ENCODE measurements around the gene PTGER3.

DNA sequence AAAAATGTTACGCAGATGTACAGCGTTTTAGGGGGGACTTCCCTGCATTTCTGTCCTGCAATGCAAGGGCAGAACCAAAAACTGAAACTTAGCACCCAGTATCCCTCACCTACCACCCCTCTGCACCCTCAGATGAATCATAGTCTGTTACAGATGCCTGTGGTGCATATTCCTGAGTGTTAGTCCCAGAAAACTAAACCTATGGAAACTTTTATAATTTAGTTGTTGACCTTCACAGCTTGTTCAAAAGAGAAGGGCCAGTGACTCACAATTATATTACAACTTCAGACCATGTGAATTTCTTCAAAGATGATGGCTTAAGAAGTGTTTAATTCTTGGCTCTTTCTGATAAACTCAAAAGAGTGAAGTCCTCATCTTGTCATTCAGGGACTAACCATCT, 5.8 kb downstream of the PTGER3 start:
- no peak for TF ChIP-seq FOXM1 (IDR thresholded peaks at IDR 0.05; ENCODE audit: borderline replicate concordance, low read depth)
- TF ChIP-seq, protein P1, sequence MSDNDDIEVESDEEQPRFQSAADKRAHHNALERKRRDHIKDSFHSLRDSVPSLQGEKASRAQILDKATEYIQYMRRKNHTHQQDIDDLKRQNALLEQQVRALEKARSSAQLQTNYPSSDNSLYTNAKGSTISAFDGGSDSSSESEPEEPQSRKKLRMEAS (IDR thresholded peaks at IDR 0.05): no peak
- TF ChIP-seq YY1 (IDR thresholded peaks at IDR 0.05; ENCODE audit: low read depth): no peak
- TF ChIP-seq TEAD4 (IDR thresholded peaks at IDR 0.05): no peak
- no peak for TF ChIP-seq CREB1 (IDR thresholded peaks at IDR 0.05; ENCODE audit: low read depth)
- no peak for TF ChIP-seq TCF12 (IDR thresholded peaks at IDR 0.05; ENCODE audit: low read depth)
- TF ChIP-seq, protein P2, sequence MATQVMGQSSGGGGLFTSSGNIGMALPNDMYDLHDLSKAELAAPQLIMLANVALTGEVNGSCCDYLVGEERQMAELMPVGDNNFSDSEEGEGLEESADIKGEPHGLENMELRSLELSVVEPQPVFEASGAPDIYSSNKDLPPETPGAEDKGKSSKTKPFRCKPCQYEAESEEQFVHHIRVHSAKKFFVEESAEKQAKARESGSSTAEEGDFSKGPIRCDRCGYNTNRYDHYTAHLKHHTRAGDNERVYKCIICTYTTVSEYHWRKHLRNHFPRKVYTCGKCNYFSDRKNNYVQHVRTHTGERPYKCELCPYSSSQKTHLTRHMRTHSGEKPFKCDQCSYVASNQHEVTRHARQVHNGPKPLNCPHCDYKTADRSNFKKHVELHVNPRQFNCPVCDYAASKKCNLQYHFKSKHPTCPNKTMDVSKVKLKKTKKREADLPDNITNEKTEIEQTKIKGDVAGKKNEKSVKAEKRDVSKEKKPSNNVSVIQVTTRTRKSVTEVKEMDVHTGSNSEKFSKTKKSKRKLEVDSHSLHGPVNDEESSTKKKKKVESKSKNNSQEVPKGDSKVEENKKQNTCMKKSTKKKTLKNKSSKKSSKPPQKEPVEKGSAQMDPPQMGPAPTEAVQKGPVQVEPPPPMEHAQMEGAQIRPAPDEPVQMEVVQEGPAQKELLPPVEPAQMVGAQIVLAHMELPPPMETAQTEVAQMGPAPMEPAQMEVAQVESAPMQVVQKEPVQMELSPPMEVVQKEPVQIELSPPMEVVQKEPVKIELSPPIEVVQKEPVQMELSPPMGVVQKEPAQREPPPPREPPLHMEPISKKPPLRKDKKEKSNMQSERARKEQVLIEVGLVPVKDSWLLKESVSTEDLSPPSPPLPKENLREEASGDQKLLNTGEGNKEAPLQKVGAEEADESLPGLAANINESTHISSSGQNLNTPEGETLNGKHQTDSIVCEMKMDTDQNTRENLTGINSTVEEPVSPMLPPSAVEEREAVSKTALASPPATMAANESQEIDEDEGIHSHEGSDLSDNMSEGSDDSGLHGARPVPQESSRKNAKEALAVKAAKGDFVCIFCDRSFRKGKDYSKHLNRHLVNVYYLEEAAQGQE (IDR thresholded peaks at IDR 0.05; ENCODE audit: low read depth): no peak
- no peak for TF ChIP-seq CEBPB (IDR thresholded peaks at IDR 0.05)

Measured in Ishikawa (cell line).